CD14-positive monocyte (primary cell): Measurements from ENCODE around the gene FCN3. TPM values are rescaled to one million over a fixed set of nuclear protein-coding genes. Genes with fewer than 3 reads are reported as not detected.

ENCODE experiments used
- DNase-seq, 3 donors: peaks; one replicate each; pipeline ENCODE4 v3.0.0-alpha.2; 2011 to 2022
- H2AFZ ChIP-seq: 2 replicates; pipeline ENCODE4 v1.6.0; 2012; ENCODE audit warnings: mild to moderate bottlenecking, low read depth, low read length, inconsistent platforms; ENCODE audit not compliant: insufficient read depth, poor library complexity, severe bottlenecking
- H3K27ac ChIP-seq, 2 donors: 1 replicate in 1 of 2; 2 replicates in 1 of 2; pipeline ENCODE4 v1.5.1; 2012 to 2013; ENCODE audit warnings: low read length in 2 of 2, control low read depth in 1 of 2, inconsistent platforms in 1 of 2, low read depth in 1 of 2, mild to moderate bottlenecking in 1 of 2
- H3K27me3 ChIP-seq, 2 donors: one replicate each; pipeline versions ENCODE4 v1.6.0 to v1.6.1; 2011 to 2013; ENCODE audit warnings: low read length in 2 of 2; ENCODE audit not compliant: control insufficient read depth in 2 of 2, insufficient read depth in 2 of 2
- H3K36me3 ChIP-seq, 2 donors: replicated peaks in 1 of 2; 1 replicate in 1 of 2; 2 replicates in 1 of 2; pipeline versions ENCODE4 v1.5.1 to v1.6.1; 2012 to 2013; ENCODE audit warnings: low read length in 2 of 2, control low read depth in 1 of 2, inconsistent platforms in 1 of 2, mild to moderate bottlenecking in 1 of 2; ENCODE audit not compliant: insufficient read depth in 2 of 2, control insufficient read depth in 1 of 2
- H3K4me1 ChIP-seq, 2 donors: 1 replicate in 1 of 2; 2 replicates in 1 of 2; pipeline versions ENCODE4 v1.5.1 to v1.6.1; 2012 to 2013; ENCODE audit warnings: low read length in 2 of 2, control low read depth in 1 of 2, inconsistent platforms in 1 of 2, mild to moderate bottlenecking in 1 of 2, moderate library complexity in 1 of 2; ENCODE audit not compliant: insufficient read depth in 2 of 2, control insufficient read depth in 1 of 2
- H3K4me2 ChIP-seq: replicated peaks from 2 replicates; pipeline ENCODE3; 2012; ENCODE audit warnings: low read length, moderate library complexity, mild to moderate bottlenecking; ENCODE audit not compliant: poor library complexity, severe bottlenecking; ENCODE audit errors: extremely low read depth
- H3K4me3 ChIP-seq, 3 experiments: fragments of 200-600 bp in 1 of 3; sonication (generic) in 1 of 3; replicated peaks in 1 of 3; 1 replicate in 2 of 3; 2 replicates in 1 of 3; pipeline ENCODE4 v1.5.1; 2011 to 2013; ENCODE audit warnings: low read length in 3 of 3, mild to moderate bottlenecking in 3 of 3, control low read depth in 2 of 3, low read depth in 2 of 3, inconsistent platforms in 1 of 3, moderate library complexity in 1 of 3
- H3K79me2 ChIP-seq: 2 replicates; pipeline ENCODE4 v1.6.0; 2012; ENCODE audit warnings: mild to moderate bottlenecking, control low read depth, inconsistent platforms, low read length, moderate library complexity; ENCODE audit not compliant: insufficient read depth
- H3K9ac ChIP-seq: 2 replicates; pipeline ENCODE4 v1.6.0; 2017; ENCODE audit warnings: low read length, mild to moderate bottlenecking; ENCODE audit not compliant: insufficient read depth, poor library complexity, severe bottlenecking
- H3K9me3 ChIP-seq, 2 donors: replicated peaks in 1 of 2; 1 replicate in 1 of 2; 2 replicates in 1 of 2; pipeline versions ENCODE4 v1.5.1 to v1.6.1; 2012 to 2013; ENCODE audit warnings: low read length in 2 of 2, control low read depth in 1 of 2; ENCODE audit not compliant: control insufficient read depth in 1 of 2, insufficient read depth in 1 of 2
- H4K20me1 ChIP-seq: 2 replicates; pipeline ENCODE4 v1.6.0; 2012; ENCODE audit warnings: mild to moderate bottlenecking, low read length, control low read depth, moderate library complexity; ENCODE audit not compliant: insufficient read depth
- H3K27ac Mint-ChIP-seq, 7 donors: one replicate each; pipeline ENCODE4 v1.8.0; 2020; ENCODE audit warnings: mild to moderate bottlenecking in 7 of 7, mixed read lengths in 7 of 7, moderate library complexity in 6 of 7, inconsistent platforms in 2 of 7
- H3K27me3 Mint-ChIP-seq, 3 donors: one replicate each; pipeline ENCODE4 v1.8.0; 2021 to 2022; ENCODE audit warnings: low read depth in 3 of 3, mild to moderate bottlenecking in 3 of 3, mixed read lengths in 3 of 3, moderate library complexity in 3 of 3, inconsistent platforms in 1 of 3
- H3K36me3 Mint-ChIP-seq, 2 donors: one replicate each; pipeline ENCODE4 v1.8.0; 2020; ENCODE audit warnings: mixed read lengths in 2 of 2, inconsistent platforms in 1 of 2, mild to moderate bottlenecking in 1 of 2
- H3K4me1 Mint-ChIP-seq: one replicate; pipeline ENCODE4 v1.8.0; 2020; ENCODE audit warnings: mild to moderate bottlenecking, mixed read lengths
- H3K4me3 Mint-ChIP-seq, 2 donors: one replicate each; pipeline ENCODE4 v1.8.0; 2020; ENCODE audit warnings: mild to moderate bottlenecking in 2 of 2, mixed read lengths in 2 of 2, moderate library complexity in 1 of 2
- H3K9me3 Mint-ChIP-seq, 7 donors: one replicate each; pipeline ENCODE4 v1.8.0; 2020 to 2022; ENCODE audit warnings: mixed read lengths in 7 of 7, mild to moderate bottlenecking in 6 of 7, moderate library complexity in 6 of 7, inconsistent platforms in 2 of 7
- CTCF ChIP-seq: fragments of 200-600 bp; IDR thresholded peaks from one replicate; pipeline ENCODE4 v1.8.0; 2022; ENCODE audit warnings: antibody characterized with exemption, mild to moderate bottlenecking
- WGBS: methylation state at CpG from one replicate; pipeline ENCODE4 v1.1.5; 2013; ENCODE audit warnings: missing lambda C conversion rate; ENCODE audit not compliant: insufficient coverage; 5-methylcytosine and 5-hydroxymethylcytosine counted together
- intact Hi-C, 2 donors: fragments of 100-400 bp; cut with micrococcal nuclease; formaldehyde crosslinking; loops; one replicate each; pipeline versions ENCODE4 v1.15.0 to v1.15.1; 2023
- polyA plus RNA-seq, 3 donors: library from polyadenylated mRNA; depleted of rRNA in 1 of 3; unstranded in 2 of 3; stranded (reverse) in 1 of 3; fragments of 300-500 nt in 2 of 3; fragments of >200 nt in 1 of 3; fragmentation: Illumina TruSeq in 2 of 3; gene quantifications; 1 replicate in 2 of 3; 2 replicates in 1 of 3; pipeline ENCODE4 v1.2.3, GENCODE V29; 2012 to 2021

FCN3 gene
- polyA plus RNA-seq, 3 donors, result not detected

DNA sequence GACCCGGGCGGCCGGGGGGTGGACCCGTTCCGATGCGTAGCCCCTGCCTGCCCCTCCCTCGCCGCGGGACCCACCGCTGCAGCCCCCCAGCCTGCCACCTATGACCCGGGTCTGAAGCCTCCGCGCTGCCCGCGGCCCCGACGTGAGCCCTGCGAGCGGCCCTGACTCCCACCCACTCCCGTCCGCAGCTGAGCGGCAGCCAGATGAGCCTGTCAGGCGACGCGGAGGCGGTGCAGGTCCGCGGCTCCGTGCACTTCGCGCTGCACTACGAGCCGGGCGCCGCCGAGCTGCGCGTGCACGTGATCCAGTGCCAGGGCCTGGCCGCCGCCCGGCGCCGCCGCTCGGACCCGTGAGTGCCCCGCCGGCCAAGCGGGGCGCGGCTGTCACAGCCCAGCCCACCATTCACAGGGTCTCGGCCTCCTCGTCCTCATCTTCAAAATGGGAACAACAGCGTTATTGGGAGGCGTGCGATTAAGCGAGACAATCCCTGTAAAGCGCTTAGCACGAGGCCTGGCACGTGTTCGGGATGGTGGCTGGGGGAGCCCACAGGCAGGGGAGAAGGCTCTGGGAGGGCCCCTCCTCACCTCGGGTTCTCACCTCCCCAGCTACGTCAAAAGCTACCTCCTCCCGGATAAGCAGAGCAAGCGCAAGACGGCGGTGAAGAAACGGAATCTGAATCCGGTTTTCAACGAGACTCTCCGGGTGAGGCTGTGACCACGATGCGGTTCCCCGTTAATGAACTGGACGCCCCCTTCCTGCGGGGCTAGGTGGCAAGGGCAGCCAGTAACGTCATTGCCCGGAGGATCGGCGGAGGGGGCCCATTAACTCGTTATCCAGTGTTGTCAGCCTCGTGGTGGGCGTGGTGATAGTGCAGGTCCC lies 24.6 kb downstream of the FCN3 start:
- peak overlapping the region; percentile 70 for H3K4me2 ChIP-seq
- peak overlapping the region; percentile 77 for H2AFZ ChIP-seq
- Mint-ChIP-seq H3K27ac (no peak overlapping the region), H3K9me3 (peaks cover 0 to 2% (median 0%) of the 10 kb centered on the region in 7 donors), H3K4me3 (peak overlapping the region; percentile 42 to 64), H3K4me1 (peaks cover 14% of the 10 kb centered on the region), H3K36me3 (peaks cover 28 to 68% of the 10 kb centered on the region in 2 donors), H3K27me3 (peaks cover 1 to 11% (median 4%) of the 10 kb centered on the region in 3 donors)
- WGBS, result 77% methylated on average over 72 of the region's 84 CpGs
- H4K20me1 ChIP-seq, result peaks cover 4% of the 10 kb centered on the region
- no peak overlapping the region for H3K9ac ChIP-seq
- no peak for TF ChIP-seq CTCF
- H3K4me1 ChIP-seq, result peaks cover 6 to 17% of the 10 kb centered on the region in 2 donors
- intact Hi-C loops, result no loop called here
- no peaks in the 10 kb centered on the region for H3K9me3 ChIP-seq
- peaks cover 0 to 2% of the 10 kb centered on the region in 2 donors for H3K27me3 ChIP-seq
- H3K79me2 ChIP-seq, result peaks cover 9% of the 10 kb centered on the region
- no peak for DNase-seq
- H3K4me3 ChIP-seq, result peak overlapping the region in 2 of 3 experiments; percentile 18 to 66
- H3K36me3 ChIP-seq, result peaks cover 35 to 56% of the 10 kb centered on the region in 2 donors
- H3K27ac ChIP-seq, result no peak overlapping the region

GRCh38 chr1:27348861-27349783 lies 25.5 kb downstream of the FCN3 start:
- Histone ChIP-seq H4K20me1 (peaks cover 4% of the 10 kb centered on the region), H3K4me1 (peaks cover 9 to 24% of the 10 kb centered on the region in 2 donors), H3K4me2 (peak overlapping the region; percentile 70), H3K36me3 (peaks cover 35 to 58% of the 10 kb centered on the region in 2 donors), H2AFZ (peak overlapping the region; percentile 77), H3K27me3 (peaks cover 0 to 2% of the 10 kb centered on the region in 2 donors), H3K4me3 (peak overlapping the region in 2 of 3 experiments; percentile 18 to 66), H3K9ac (no peak overlapping the region), H3K9me3 (no peaks in the 10 kb centered on the region), H3K27ac (no peak overlapping the region), H3K79me2 (peaks cover 13% of the 10 kb centered on the region)
- Mint-ChIP-seq H3K27ac (peak overlapping the region in 1 of 7 donors; percentile 25), H3K27me3 (peaks cover 1 to 11% (median 4%) of the 10 kb centered on the region in 3 donors), H3K36me3 (peaks cover 32 to 69% of the 10 kb centered on the region in 2 donors), H3K9me3 (peaks cover 0 to 2% (median 0%) of the 10 kb centered on the region in 7 donors), H3K4me3 (peak overlapping the region; percentile 67 to 68), H3K4me1 (peaks cover 19% of the 10 kb centered on the region)
- no peak for TF ChIP-seq CTCF
- DNase-seq, result no peak
- intact Hi-C loops, result no loop called here
- WGBS, result 59% methylated on average over 43 of the region's 51 CpGs
